HG03575 (cell line): ENCODE results near the gene TTBK2.

ENCODE experiments used
- ATAC-seq: cut with Tn5 transposase; IDR thresholded peaks from one replicate; pipeline ENCODE4 v1.9.1; 2021; ENCODE audit not compliant: unreplicated experiment, insufficient number of reproducible peaks, low FRiP score; ENCODE audit errors: extremely low read depth

Gene TTBK2

GRCh38 chr15:42716626-42717025, 204.0 kb downstream of the TTBK2 start:
- no peak for ATAC-seq

- ATAC-seq: no peak
Observed at GRCh38 chr15:42716125-42716524, 204.5 kb downstream of the TTBK2 start.

- ATAC-seq: no peak
Observed at GRCh38 chr15:42712584-42712983, 208.0 kb downstream of the TTBK2 start.

DNA sequence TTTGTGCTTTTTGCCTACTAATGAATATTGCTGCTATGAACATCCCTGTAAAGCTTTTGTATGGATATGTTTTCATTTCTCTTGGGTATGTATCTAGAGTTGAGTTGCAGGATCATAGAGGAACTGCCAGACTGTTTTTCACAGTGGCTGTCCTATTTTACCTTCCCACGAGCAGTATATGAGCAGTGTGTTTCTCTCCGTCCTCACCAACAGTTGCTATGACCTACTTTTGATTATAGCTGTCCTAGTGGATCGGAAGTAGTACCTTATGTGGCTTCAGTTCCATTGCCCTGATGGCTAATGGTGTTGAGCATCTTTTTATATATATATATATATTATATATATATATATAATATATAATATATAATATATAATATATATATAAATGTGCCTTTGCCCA, 208.8 kb downstream of the TTBK2 start:
- ATAC-seq: no peak

GRCh38 chr15:42710662-42711061, 209.9 kb downstream of the TTBK2 start:
- no peak for ATAC-seq

DNA sequence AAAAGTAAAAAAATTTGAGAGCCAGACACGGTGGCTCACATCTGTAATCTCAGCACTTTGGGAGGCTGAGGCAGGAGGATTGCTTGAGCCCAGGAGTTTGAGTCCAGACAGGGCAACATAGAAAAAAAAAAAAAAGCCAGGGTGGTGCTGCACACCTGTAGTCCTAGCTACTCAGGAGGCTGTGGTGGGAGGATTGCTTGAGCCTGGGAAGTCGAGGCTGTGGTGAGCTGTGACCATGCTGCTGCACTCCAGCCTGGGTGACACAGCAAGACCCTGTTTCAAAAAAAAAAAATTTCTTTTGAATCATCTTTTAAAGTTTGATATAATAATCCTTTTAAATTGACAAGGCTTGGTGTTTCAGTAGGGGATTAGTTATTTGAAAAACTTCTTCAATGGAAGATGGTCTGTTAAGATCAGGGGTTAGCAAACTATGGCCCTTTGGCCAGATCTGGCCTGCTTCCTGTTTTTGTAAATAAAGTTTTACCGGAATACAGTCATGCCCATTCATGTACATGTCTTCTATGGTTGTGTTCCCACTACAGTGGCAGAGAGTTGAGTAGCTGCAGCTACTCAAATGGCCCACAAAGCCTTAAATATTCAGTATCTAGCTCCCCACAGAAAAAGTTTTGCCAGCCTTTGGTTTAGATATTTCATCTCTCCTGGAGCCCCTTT, 212.6 kb downstream of the TTBK2 start:
- no peak for ATAC-seq

DNA sequence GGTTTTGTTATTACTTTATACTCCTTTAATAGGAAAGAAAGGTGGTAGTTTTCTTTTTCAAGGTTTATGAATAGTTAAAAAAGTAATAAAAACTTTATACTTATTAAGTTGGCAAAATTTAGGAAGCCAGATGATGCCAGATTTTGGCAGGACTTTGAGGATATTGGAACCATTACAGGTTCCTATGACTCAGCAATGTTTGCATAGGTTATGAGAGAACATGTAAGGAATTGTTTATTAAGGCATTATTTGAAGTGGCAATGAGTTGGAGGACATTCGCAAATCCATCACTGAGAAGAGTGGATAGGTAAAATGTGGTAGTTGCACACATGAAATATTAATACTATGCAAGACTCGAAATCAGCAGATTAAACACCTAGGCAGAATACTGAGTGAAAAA, 213.5 kb downstream of the TTBK2 start:
- no peak for ATAC-seq

- ATAC-seq: no peak
Observed at GRCh38 chr15:42705336-42705735, 215.2 kb downstream of the TTBK2 start.

- ATAC-seq: no peak
Observed at GRCh38 chr15:42704492-42704926, 216.1 kb downstream of the TTBK2 start.

DNA sequence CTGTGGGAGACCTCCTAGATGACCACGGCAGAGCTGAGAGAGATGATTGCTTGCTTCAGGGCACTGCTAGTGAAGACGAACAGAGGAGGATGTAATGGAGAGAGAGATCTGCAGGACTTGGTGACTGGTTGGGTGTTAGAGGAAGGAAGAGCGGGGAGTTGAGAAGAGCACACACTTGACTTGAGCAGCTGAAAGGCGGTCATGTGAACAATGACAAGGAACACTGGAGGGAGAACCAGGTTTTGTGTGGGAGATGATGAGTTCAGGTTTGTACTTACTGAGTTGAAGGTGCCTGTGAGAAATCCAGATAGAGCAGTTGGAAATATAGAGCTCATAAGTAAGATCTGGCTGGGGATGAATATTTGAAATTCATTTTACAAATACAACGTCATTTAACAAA, 224.0 kb downstream of the TTBK2 start:
- ATAC-seq: no peak

- ATAC-seq: no peak
Observed at GRCh38 chr15:42695527-42696071, 225.0 kb downstream of the TTBK2 start.

- no peak for ATAC-seq
Observed at GRCh38 chr15:42694398-42694797, 226.2 kb downstream of the TTBK2 start.

DNA sequence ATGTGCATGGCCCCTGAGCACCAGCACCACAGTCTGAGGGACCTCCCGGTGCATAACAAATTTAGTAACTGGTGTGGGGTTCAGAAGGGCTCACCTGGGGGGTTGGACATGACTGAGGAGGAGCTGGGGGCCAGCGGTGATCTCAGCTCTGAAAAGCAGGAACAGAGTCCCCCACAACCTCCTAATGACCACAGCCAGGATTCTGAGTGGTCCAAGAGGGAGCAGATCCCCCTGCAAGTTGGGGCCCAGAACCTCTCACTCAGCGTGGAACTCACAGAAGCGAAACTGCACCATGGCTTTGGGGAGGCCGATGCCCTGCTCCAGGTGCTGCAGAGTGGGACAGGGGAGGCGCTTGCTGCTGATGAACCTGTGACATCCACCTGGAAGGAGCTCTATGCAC, 226.6 kb downstream of the TTBK2 start:
- ATAC-seq: no peak

- no peak for ATAC-seq
Observed at GRCh38 chr15:42693496-42693895, 227.1 kb downstream of the TTBK2 start.

GRCh38 chr15:42692997-42693396, 227.6 kb downstream of the TTBK2 start:
- no peak for ATAC-seq

- ATAC-seq: no peak
Observed at GRCh38 chr15:42692536-42692935, 228.0 kb downstream of the TTBK2 start.

- no peak for ATAC-seq
Observed at GRCh38 chr15:42691770-42692169, 228.8 kb downstream of the TTBK2 start.

DNA sequence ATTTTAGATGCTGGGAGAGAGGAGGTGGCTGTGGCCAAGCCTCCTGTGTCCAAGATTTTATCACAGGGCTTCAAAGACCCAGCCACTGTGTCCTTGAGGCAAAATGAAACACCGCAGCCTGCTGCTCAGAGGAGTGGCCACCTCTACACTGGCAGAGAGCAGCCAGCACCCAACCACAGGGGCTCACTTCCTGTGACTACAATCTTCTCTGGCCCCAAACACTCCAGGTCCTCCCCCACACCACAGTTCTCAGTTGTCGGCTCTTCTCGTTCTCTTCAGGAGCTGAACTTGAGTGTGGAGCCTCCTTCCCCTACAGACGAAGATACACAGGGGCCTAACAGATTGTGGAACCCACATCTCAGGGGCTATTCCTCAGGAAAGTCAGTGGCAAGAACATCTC, 229.3 kb downstream of the TTBK2 start:
- ATAC-seq: no peak
